H1 (cell line): ENCODE data around the gene GRID1. TPM values are rescaled to one million over a fixed set of nuclear protein-coding genes. Genes with fewer than 3 reads are reported as not detected.
A peak's percentile ranks its signal among the peaks of the same experiment; 100 is the strongest.

Source experiments
- CTCF ChIA-PET: fragments of 300-600 bp; sonication (Branson Sonifier 250); formaldehyde crosslinking; loops from one replicate; lab custom pipeline; 2021; ENCODE audit not compliant: partially characterized antibody; lab: Charles Lee
- POLR2A ChIA-PET: fragments of 300-600 bp; sonication (Branson Sonifier 250); formaldehyde crosslinking; loops from one replicate; lab custom pipeline; 2021; ENCODE audit warnings: inconsistent platforms; ENCODE audit not compliant: partially characterized antibody; lab: Charles Lee
- DNase-seq, 2 experiments: peaks; one replicate each; pipeline versions ENCODE4 v3.0.0 to v3.0.0-alpha.2; 2010 to 2022; ENCODE audit warnings: low spot score in 2 of 2, low read depth in 1 of 2, mixed read lengths in 1 of 2
- FAIRE-seq: peaks from 2 replicates; lab custom pipeline; 2011; peaks lifted over from hg19 to GRCh38; lab: Jason Lieb, UNC
- H2AFZ ChIP-seq: 2 replicates; pipeline ENCODE4 v1.8.1; 2012; ENCODE audit warnings: low read length, inconsistent platforms
- H2AK5ac ChIP-seq: 2 replicates; pipeline ENCODE4 v1.6.1; 2013; ENCODE audit warnings: low read depth, low read length
- H2BK120ac ChIP-seq: replicated peaks from 2 replicates; pipeline ENCODE3; 2013; ENCODE audit warnings: low read depth, low read length, inconsistent platforms
- H2BK12ac ChIP-seq: 2 replicates; pipeline ENCODE4 v1.6.1; 2013; ENCODE audit warnings: low read depth, low read length
- H2BK15ac ChIP-seq: 2 replicates; pipeline ENCODE4 v1.6.1; 2013; ENCODE audit warnings: low read length
- H2BK20ac ChIP-seq: 2 replicates; pipeline ENCODE4 v1.6.1; 2013; ENCODE audit warnings: low read length
- H2BK5ac ChIP-seq: 2 replicates; pipeline ENCODE4 v1.6.1; 2013; ENCODE audit warnings: low read depth, low read length
- H3K14ac ChIP-seq: 2 replicates; pipeline ENCODE4 v1.6.1; 2013; ENCODE audit warnings: inconsistent platforms; ENCODE audit not compliant: insufficient read length
- H3K18ac ChIP-seq: 2 replicates; pipeline ENCODE4 v1.6.1; 2013; ENCODE audit warnings: low read length; ENCODE audit errors: extremely low read depth
- H3K23ac ChIP-seq: 2 replicates; pipeline ENCODE4 v1.6.1; 2013; ENCODE audit warnings: inconsistent platforms; ENCODE audit not compliant: insufficient read length
- H3K23me2 ChIP-seq: 2 replicates; pipeline ENCODE4 v1.6.1; 2013; ENCODE audit warnings: low read depth, low read length
- H3K27ac ChIP-seq: 2 replicates; pipeline ENCODE4 v1.6.1; 2011; ENCODE audit warnings: low read depth, low read length, inconsistent platforms
- H3K27me3 ChIP-seq, 4 experiments: replicated peaks in 1 of 4; 1 replicate in 1 of 4; 2 replicates in 3 of 4; pipeline versions ENCODE4 v1.6.1 to v1.8.1; 2011 to 2013; ENCODE audit warnings: low read length in 3 of 4, mild to moderate bottlenecking in 3 of 4, inconsistent platforms in 2 of 4, mixed read lengths in 2 of 4, moderate library complexity in 1 of 4; ENCODE audit not compliant: control insufficient read depth in 3 of 4, insufficient read depth in 3 of 4; ENCODE audit errors: extremely low read depth in 1 of 4
- H3K36me3 ChIP-seq, 4 experiments: 2 replicates each; pipeline versions ENCODE4 v1.6.1 to v1.8.1; 2011 to 2013; ENCODE audit warnings: mild to moderate bottlenecking in 4 of 4, low read length in 3 of 4, moderate library complexity in 2 of 4, control low read depth in 1 of 4, inconsistent platforms in 1 of 4; ENCODE audit not compliant: insufficient read depth in 4 of 4, control insufficient read depth in 2 of 4
- H3K4ac ChIP-seq: replicated peaks from 2 replicates; pipeline ENCODE3; 2013; ENCODE audit warnings: low read length, low read depth, mixed read lengths, inconsistent platforms; ENCODE audit not compliant: insufficient read length
- H3K4me1 ChIP-seq, 4 experiments: replicated peaks in 1 of 4; 1 replicate in 1 of 4; 2 replicates in 3 of 4; pipeline versions ENCODE4 v1.6.1 to v1.8.1; 2011 to 2013; ENCODE audit warnings: low read length in 3 of 4, inconsistent platforms in 2 of 4, mixed read lengths in 1 of 4; ENCODE audit not compliant: insufficient read depth in 4 of 4, control insufficient read depth in 3 of 4
- H3K4me2 ChIP-seq, 2 experiments: 2 replicates each; pipeline versions ENCODE4 v1.6.1 to v1.8.1; 2011 to 2013; ENCODE audit warnings: low read depth in 2 of 2, low read length in 2 of 2, control low read depth in 1 of 2, inconsistent platforms in 1 of 2, mild to moderate bottlenecking in 1 of 2; ENCODE audit not compliant: insufficient read depth in 1 of 2
- H3K4me3 ChIP-seq, 4 experiments: fragments of 200-600, 300-600 bp in 1 of 4; sonication (generic), shearing (Covaris generic), sonication (Bioruptor Twin) in 1 of 4; 2 replicates each; pipeline versions ENCODE4 v1.5.1 to v1.8.1; 2011 to 2016; ENCODE audit warnings: low read length in 4 of 4, low read depth in 3 of 4, control low read depth in 2 of 4, inconsistent platforms in 2 of 4, mild to moderate bottlenecking in 2 of 4, mixed read lengths in 1 of 4, moderate library complexity in 1 of 4; ENCODE audit not compliant: insufficient read depth in 2 of 4; ENCODE audit errors: extremely low read depth in 1 of 4
- H3K56ac ChIP-seq: replicated peaks from 2 replicates; pipeline ENCODE3; 2013; ENCODE audit warnings: low read depth, mild to moderate bottlenecking, mixed read lengths, low read length, inconsistent platforms; ENCODE audit not compliant: insufficient read length
- H3K79me1 ChIP-seq: 2 replicates; pipeline ENCODE4 v1.6.1; 2013; ENCODE audit warnings: low read depth, low read length, control low read depth
- H3K79me2 ChIP-seq, 2 experiments: 2 replicates each; pipeline versions ENCODE4 v1.6.1 to v1.8.1; 2012 to 2013; ENCODE audit warnings: low read length in 2 of 2, mild to moderate bottlenecking in 2 of 2, inconsistent platforms in 1 of 2; ENCODE audit not compliant: insufficient read depth in 2 of 2, control insufficient read depth in 1 of 2
- H3K9ac ChIP-seq, 4 experiments: replicated peaks in 1 of 4; 1 replicate in 1 of 4; 2 replicates in 3 of 4; pipeline versions ENCODE4 v1.6.1 to v1.8.1; 2011 to 2013; ENCODE audit warnings: low read depth in 3 of 4, low read length in 3 of 4, control low read depth in 2 of 4, mild to moderate bottlenecking in 2 of 4, moderate library complexity in 2 of 4, inconsistent platforms in 1 of 4; ENCODE audit errors: extremely low read depth in 1 of 4
- H3K9me3 ChIP-seq, 2 experiments: 2 replicates each; pipeline versions ENCODE4 v1.6.1 to v1.8.1; 2012 to 2013; ENCODE audit warnings: mild to moderate bottlenecking in 2 of 2, moderate library complexity in 2 of 2, control low read depth in 1 of 2, inconsistent platforms in 1 of 2, low read depth in 1 of 2, low read length in 1 of 2, mixed read lengths in 1 of 2; ENCODE audit not compliant: insufficient read depth in 2 of 2
- H4K20me1 ChIP-seq, 2 experiments: replicated peaks in 1 of 2; 2 replicates each; pipeline versions ENCODE3 to v1.8.1; 2011 to 2013; ENCODE audit warnings: inconsistent platforms in 2 of 2, low read length in 2 of 2, mild to moderate bottlenecking in 1 of 2; ENCODE audit not compliant: insufficient read depth in 2 of 2, control insufficient read depth in 1 of 2
- H4K5ac ChIP-seq: 2 replicates; pipeline ENCODE4 v1.6.1; 2013; ENCODE audit warnings: low read length, low read depth, mixed read lengths, inconsistent platforms; ENCODE audit not compliant: insufficient read length
- H4K8ac ChIP-seq: 2 replicates; pipeline ENCODE4 v1.8.0; 2013; ENCODE audit warnings: mild to moderate bottlenecking, moderate library complexity, low read length, inconsistent platforms; ENCODE audit not compliant: insufficient read depth; ENCODE audit errors: extremely low read depth
- H4K91ac ChIP-seq: replicated peaks from 2 replicates; pipeline ENCODE3; 2013; ENCODE audit warnings: low read length, mixed read lengths, inconsistent platforms; ENCODE audit not compliant: insufficient read length
- SAP30 ChIP-seq: fragments of 300-600 bp; sonication (generic); IDR thresholded peaks from 2 replicates; pipeline ENCODE4 v1.7.1; 2012; ENCODE audit warnings: low read length, moderate library complexity, mild to moderate bottlenecking, inconsistent platforms; ENCODE audit not compliant: insufficient read depth, insufficient replicate concordance
- WGBS, 2 experiments: shearing (Covaris generic) in 1 of 2; methylation state at CpG; one replicate each; pipeline versions ENCODE4 v1.1.6 to v1.1.7; 2013 to 2015; ENCODE audit warnings: low lambda C conversion rate in 2 of 2, mixed read lengths in 2 of 2, inconsistent platforms in 1 of 2, low coverage in 1 of 2, missing lambda C conversion rate in 1 of 2; ENCODE audit not compliant: insufficient replicate concordance in 2 of 2, insufficient coverage in 1 of 2, insufficient read length in 1 of 2; ENCODE audit errors: extremely low coverage in 1 of 2, missing lambda C conversion rate in 1 of 2; 5-methylcytosine and 5-hydroxymethylcytosine counted together
- polyA plus RNA-seq, 7 experiments: library from polyadenylated mRNA; depleted of rRNA in 3 of 7; stranded (reverse) in 5 of 7; unstranded in 2 of 7; fragments of >200 nt in 5 of 7; fragments of 200-250 nt in 2 of 7; gene quantifications; 1 replicate in 5 of 7; 2 replicates in 1 of 7; 4 replicates in 1 of 7; pipeline versions ENCODE4 v1.2.1 to v1.2.3, GENCODE V29; 2011 to 2013; ENCODE audit warnings: missing spikeins in 2 of 7, mixed read lengths in 2 of 7
- total RNA-seq: library from RNA; stranded (reverse); fragmentation: NEBNext Ultra II Directional; extraction: Animal tissue kit (Norgen Biotek cat#: 25700); gene quantifications from 2 replicates; pipeline ENCODE4 v1.2.1, GENCODE V29; 2021

The GRID1 gene
- total and polyA plus RNA-seq, 2 of the 8 experiments (the other 6 are each of a cell fraction or from before 2014, with no cell fraction given), result 0.22 to 0.30 TPM

GRCh38 chr10:86372784-86373239, 6.2 kb upstream of the GRID1 start:
- Histone ChIP-seq H2BK5ac (no peak overlapping the region), H3K23me2 (no peaks in the 10 kb centered on the region), H3K4ac (no peak overlapping the region), H4K8ac (no peak overlapping the region), H3K27me3 (peaks cover 31 to 65% (median 41%) of the 10 kb centered on the region in 4 experiments), H3K56ac (no peak overlapping the region), H3K79me2 (no peaks in the 10 kb centered on the region), H2AK5ac (no peak overlapping the region), H3K4me3 (no peak overlapping the region), H2BK15ac (no peak overlapping the region), H3K18ac (no peak overlapping the region), H2AFZ (no peak overlapping the region), H4K5ac (no peak overlapping the region), H3K23ac (no peak overlapping the region), H4K20me1 (peaks cover 5 to 6% of the 10 kb centered on the region in 2 experiments), H4K91ac (no peak overlapping the region), H3K9ac (no peak overlapping the region), H3K9me3 (no peaks in the 10 kb centered on the region), H3K36me3 (no peaks in the 10 kb centered on the region), H3K4me1 (peaks cover 0 to 3% (median 0%) of the 10 kb centered on the region in 4 experiments; a peak in 1 of 7 replicates), H2BK20ac (no peak overlapping the region), H2BK120ac (no peak overlapping the region), H3K14ac (no peak overlapping the region), H3K4me2 (no peak overlapping the region), H3K27ac (no peak overlapping the region), H3K79me1 (no peaks in the 10 kb centered on the region), H2BK12ac (no peak overlapping the region)
- peak in 1 of 2 experiments; percentile 35 for DNase-seq
- POLR2A ChIA-PET, result no interaction called here
- CTCF ChIA-PET, result interaction anchor here (1.4 to 25.6 kb wide), 2 partner anchors 20 to 213 kb away, joined by 3 to 498 read pairs; no protein-coding TSS in a partner anchor
- no peak for FAIRE-seq
- WGBS, 2 experiments, result 89% methylated on average over 5 of the region's 5 CpGs; no CpG with 5 or more reads in 1 of the 2 experiments
- TF ChIP-seq SAP30, result no peak
